Measurements from ENCODE around the gene NPEPL1. TPM values are rescaled to one million over a fixed set of nuclear protein-coding genes. Genes with fewer than 3 reads are reported as not detected.

The NPEPL1 gene
- total and polyA plus RNA-seq, 2 donors (not counting 3 experiments of a cell fraction or from before 2014, with no cell fraction given): 22.5 to 40.8 TPM

DNA sequence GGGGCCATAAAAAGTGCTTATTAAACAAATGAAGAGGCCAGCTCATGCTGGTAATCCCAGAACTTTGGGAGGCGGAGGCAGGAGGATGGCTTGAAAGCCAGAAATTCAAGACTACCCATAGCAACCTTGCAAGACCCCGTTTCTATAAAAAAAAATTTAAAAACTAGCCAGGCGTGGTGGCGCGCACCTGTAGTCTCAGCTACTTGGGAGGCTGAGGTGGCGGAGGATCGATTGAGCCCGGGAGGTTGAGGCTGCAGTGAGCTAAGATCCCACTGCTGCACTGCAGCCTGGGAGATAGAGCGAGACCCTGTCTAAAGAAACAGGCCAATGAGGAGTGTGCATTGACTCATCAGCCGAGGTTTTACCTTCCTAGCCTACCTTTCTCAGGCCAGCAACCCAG lies 15.2 kb downstream of the NPEPL1 start:
- Histone ChIP-seq H4K20me1 (replicated peaks; ENCODE audit: control insufficient read depth, extremely low read depth, insufficient read depth, low read length) (no peaks in the 10 kb centered on the region), H3K27ac (ENCODE audit: insufficient read depth, low read depth, low read length) (no peak overlapping the region), H3K9me3 (replicated peaks; ENCODE audit: control insufficient read depth, insufficient read depth, low read length) (no peaks in the 10 kb centered on the region), H3K4me3 (replicated peaks in 1 of 3; ENCODE audit: insufficient read depth in 1 of 3, low read depth in 1 of 3, low read length in 3 of 3) (no peak overlapping the region), H3K4me2 (ENCODE audit: insufficient read depth, low read length) (no peak overlapping the region), H2AFZ (ENCODE audit: low read depth, low read length) (no peak overlapping the region), H3K4me1 (ENCODE audit: control insufficient read depth, extremely low read depth, insufficient read depth, low read length) (no peaks in the 10 kb centered on the region), H3K9me1 (replicated peaks; ENCODE audit: control insufficient read depth, extremely low read depth, insufficient read depth, low read length) (no peaks in the 10 kb centered on the region), H3K9ac (replicated peaks; ENCODE audit: extremely low read depth, insufficient read depth, low read length) (no peak overlapping the region), H3K79me2 (ENCODE audit: control insufficient read depth, insufficient read depth, low read length) (no peaks in the 10 kb centered on the region), H3K27me3 (ENCODE audit: control insufficient read depth in 2 of 2, insufficient read depth in 2 of 2, low read length in 2 of 2) (no peaks in the 10 kb centered on the region), H3K36me3 (ENCODE audit: control insufficient read depth in 2 of 2, extremely low read depth in 1 of 2, insufficient read depth in 2 of 2, low read length in 2 of 2) (peaks cover 3 to 10% of the 10 kb centered on the region in 2 experiments)
- intact Hi-C loops (cut with micrococcal nuclease): no loop called here
- DNase-seq (ENCODE audit: low read depth, low spot score) (no peak), FAIRE-seq (no peak)
- no TSS peak for BruUV-seq (replicated peaks)
- ChIA-PET POLR2A (no interaction called here), CTCF (interaction anchor here (0.8 kb wide), 1 partner anchor 226 kb away, joined by 3 read pairs; no protein-coding TSS in a partner anchor)
- TF ChIP-seq MYC (IDR thresholded peaks at IDR 0.05; ENCODE audit: low read depth, low read length) (no peak), POLR2A (IDR thresholded peaks at IDR 0.05; ENCODE audit: low read depth, low read length) (no peak), GATA2 (IDR thresholded peaks at IDR 0.05; ENCODE audit: insufficient read depth, insufficient read length, low read depth, low read length) (no peak), JUN (IDR thresholded peaks at IDR 0.05; ENCODE audit: borderline replicate concordance, insufficient read depth, insufficient read length, low read depth) (no peak), POLR2AphosphoS5 (IDR thresholded peaks at IDR 0.05; ENCODE audit: insufficient read depth, low read depth, low read length) (no peak), EZH2 (IDR thresholded peaks at IDR 0.05; ENCODE audit: borderline replicate concordance, low read depth, low read length, severe bottlenecking) (no peak), FOS (IDR thresholded peaks at IDR 0.05; ENCODE audit: borderline replicate concordance, insufficient read depth, low read length) (no peak)
- TF ChIP-seq, protein P1, sequence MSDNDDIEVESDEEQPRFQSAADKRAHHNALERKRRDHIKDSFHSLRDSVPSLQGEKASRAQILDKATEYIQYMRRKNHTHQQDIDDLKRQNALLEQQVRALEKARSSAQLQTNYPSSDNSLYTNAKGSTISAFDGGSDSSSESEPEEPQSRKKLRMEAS (IDR thresholded peaks at IDR 0.05; ENCODE audit: insufficient read depth, insufficient read length): no peak
- dilution Hi-C loops (cut with MboI; ENCODE audit: extremely low pct_ligation_motif_present, low sequenced_read_pairs): no loop called here

Data from endothelial cell of umbilical vein (primary cell).